IPS DF 4.7 (cell line): ENCODE measurements around the gene DOK6.

Experiments
- DNase-seq: peaks from one replicate; pipeline ENCODE4 v3.0.0-alpha.2; 2013; ENCODE audit warnings: low spot score; ENCODE audit errors: extremely low read depth

Gene DOK6

GRCh38 chr18:69683176-69683575, 282.5 kb downstream of the DOK6 start:
- DNase-seq, result no peak

GRCh38 chr18:69684789-69685188, 284.1 kb downstream of the DOK6 start:
- no peak for DNase-seq

- no peak for DNase-seq
Measured at GRCh38 chr18:69686861-69687260, 286.2 kb downstream of the DOK6 start.

GRCh38 chr18:69689121-69689759, 288.6 kb downstream of the DOK6 start:
- no peak for DNase-seq

- no peak for DNase-seq
Measured at GRCh38 chr18:69691008-69691760, 290.5 kb downstream of the DOK6 start.

- no peak for DNase-seq
Measured at GRCh38 chr18:69697069-69697468, 296.4 kb downstream of the DOK6 start.

- no peak for DNase-seq
Measured at GRCh38 chr18:69697689-69698088, 297.0 kb downstream of the DOK6 start.

- DNase-seq, result no peak
Measured at GRCh38 chr18:69701305-69701704, 300.6 kb downstream of the DOK6 start.

- DNase-seq, result no peak
Measured at GRCh38 chr18:69703461-69703860, 302.8 kb downstream of the DOK6 start.

- DNase-seq, result peak; percentile 80
Measured at GRCh38 chr18:69705987-69706386, 305.3 kb downstream of the DOK6 start.

GRCh38 chr18:69708844-69709243, 308.2 kb downstream of the DOK6 start:
- DNase-seq, result no peak

GRCh38 chr18:69715191-69715795, 314.6 kb downstream of the DOK6 start:
- DNase-seq, result no peak

GRCh38 chr18:69717586-69717985, 316.9 kb downstream of the DOK6 start:
- DNase-seq, result no peak

GRCh38 chr18:69718912-69719547, 318.3 kb downstream of the DOK6 start:
- DNase-seq, result no peak

- no peak for DNase-seq
Measured at GRCh38 chr18:69720422-69720821, 319.7 kb downstream of the DOK6 start.

- no peak for DNase-seq
Measured at GRCh38 chr18:69723434-69723833, 322.7 kb downstream of the DOK6 start.

GRCh38 chr18:69725009-69725408, 324.3 kb downstream of the DOK6 start:
- DNase-seq, result no peak

- no peak for DNase-seq
Measured at GRCh38 chr18:69725855-69726508, 325.3 kb downstream of the DOK6 start.

GRCh38 chr18:69727912-69728572, 327.4 kb downstream of the DOK6 start:
- no peak for DNase-seq

GRCh38 chr18:69730664-69731063, 330.0 kb downstream of the DOK6 start:
- no peak for DNase-seq

- no peak for DNase-seq
Measured at GRCh38 chr18:69734536-69734935, 333.8 kb downstream of the DOK6 start.
